Activated CD8-positive, alpha-beta memory T cell treated with anti-CD3 and anti-CD28 coated beads for 1 hour (primary cell): ENCODE results near the gene VPS37D.
"Not testable (repeated sequence)": the region's sequence is repeated elsewhere in the genome, so short reads cannot be mapped to it uniquely, and the experiment has no call there.

Experiments
- DNase-seq, 2 donors: peaks; one replicate each; pipeline ENCODE4 v3.0.0-alpha.2; 2020; ENCODE audit warnings: low read depth in 1 of 2; ENCODE audit errors: extremely low read depth in 1 of 2

The VPS37D gene, protein sequence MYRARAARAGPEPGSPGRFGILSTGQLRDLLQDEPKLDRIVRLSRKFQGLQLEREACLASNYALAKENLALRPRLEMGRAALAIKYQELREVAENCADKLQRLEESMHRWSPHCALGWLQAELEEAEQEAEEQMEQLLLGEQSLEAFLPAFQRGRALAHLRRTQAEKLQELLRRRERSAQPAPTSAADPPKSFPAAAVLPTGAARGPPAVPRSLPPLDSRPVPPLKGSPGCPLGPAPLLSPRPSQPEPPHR

DNA sequence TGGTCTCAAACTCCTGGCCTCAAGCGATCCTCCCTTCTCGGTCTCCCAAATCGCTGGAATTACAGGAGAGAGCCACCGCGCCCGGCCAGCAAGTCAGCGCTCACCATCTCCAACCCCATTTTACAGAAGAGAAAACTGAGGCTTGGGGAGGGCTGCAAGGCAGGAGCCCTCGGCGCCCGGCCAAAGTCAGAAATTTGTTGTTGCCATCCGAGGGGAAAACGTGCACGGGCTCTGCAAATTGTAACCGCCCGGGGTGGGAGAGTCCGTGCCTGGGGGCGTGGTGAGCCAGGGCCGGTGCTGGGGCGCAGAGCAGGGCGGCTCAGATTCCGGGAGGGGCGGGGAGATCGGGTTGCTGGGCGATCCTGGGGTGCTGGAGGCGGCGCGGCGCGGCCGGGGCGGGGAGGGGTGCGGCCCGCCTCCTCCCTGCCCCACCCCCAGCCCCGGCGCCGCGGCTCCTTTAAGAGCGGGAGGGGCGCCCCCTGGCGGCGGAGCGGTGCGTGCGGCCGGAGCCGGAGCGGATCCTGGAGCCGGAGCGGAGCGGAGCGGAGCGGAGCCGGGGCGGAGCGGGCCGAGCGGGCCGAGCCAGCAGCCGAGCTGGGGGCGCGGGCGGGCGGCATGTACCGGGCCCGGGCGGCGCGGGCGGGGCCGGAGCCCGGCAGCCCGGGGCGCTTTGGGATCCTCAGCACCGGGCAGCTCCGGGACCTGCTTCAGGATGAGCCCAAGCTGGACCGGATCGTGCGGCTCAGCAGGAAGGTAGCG is at the start of gene VPS37D:
Gene VPS37D (plus strand): TSS at position 488 of the 759 bp plus-strand sequence. CDS start 128 bp downstream, at position 616.
- peak; percentile 78 to 95 for DNase-seq

DNA sequence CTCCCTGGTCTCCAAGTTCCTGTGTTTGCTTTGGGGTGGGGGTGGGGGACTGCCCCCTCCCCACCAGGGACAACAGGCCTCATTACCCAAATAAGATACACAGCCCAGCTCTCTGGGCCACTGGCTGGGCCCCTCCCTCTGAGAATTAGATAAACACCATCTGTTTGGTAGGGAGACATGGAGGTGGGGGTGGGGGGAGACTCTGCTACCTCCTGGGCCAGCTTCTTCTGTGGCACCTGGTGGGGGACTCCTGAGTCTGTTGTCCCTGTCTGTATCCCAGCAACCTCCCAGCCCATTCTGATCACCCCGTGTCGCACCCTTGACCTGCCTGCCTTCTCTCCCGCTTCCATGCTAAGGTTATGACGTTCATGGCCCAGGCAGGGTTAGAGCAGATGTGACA is 49.1 kb upstream of the VPS37D start:
- no peak for DNase-seq

DNA sequence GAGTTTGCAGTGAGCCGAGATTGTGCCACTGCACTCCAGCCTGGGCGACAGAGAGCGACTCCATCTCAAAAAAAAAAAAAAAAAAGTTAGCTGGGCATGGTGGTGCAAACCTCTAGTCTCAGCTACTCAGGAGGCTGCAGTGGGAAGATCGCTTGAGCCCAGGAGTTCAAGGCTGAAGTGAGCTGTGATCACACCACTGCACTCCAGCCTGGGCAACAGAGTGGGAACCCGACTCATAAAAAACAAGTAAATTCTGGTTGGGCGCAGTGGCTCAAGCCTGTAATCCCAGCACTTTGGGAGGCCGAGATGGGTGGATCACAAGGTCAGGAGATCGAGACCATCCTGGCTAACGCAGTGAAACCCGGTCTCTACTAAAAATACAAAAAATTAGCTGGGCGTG is 48.2 kb upstream of the VPS37D start:
- DNase-seq, result not testable (repeated sequence)

DNA sequence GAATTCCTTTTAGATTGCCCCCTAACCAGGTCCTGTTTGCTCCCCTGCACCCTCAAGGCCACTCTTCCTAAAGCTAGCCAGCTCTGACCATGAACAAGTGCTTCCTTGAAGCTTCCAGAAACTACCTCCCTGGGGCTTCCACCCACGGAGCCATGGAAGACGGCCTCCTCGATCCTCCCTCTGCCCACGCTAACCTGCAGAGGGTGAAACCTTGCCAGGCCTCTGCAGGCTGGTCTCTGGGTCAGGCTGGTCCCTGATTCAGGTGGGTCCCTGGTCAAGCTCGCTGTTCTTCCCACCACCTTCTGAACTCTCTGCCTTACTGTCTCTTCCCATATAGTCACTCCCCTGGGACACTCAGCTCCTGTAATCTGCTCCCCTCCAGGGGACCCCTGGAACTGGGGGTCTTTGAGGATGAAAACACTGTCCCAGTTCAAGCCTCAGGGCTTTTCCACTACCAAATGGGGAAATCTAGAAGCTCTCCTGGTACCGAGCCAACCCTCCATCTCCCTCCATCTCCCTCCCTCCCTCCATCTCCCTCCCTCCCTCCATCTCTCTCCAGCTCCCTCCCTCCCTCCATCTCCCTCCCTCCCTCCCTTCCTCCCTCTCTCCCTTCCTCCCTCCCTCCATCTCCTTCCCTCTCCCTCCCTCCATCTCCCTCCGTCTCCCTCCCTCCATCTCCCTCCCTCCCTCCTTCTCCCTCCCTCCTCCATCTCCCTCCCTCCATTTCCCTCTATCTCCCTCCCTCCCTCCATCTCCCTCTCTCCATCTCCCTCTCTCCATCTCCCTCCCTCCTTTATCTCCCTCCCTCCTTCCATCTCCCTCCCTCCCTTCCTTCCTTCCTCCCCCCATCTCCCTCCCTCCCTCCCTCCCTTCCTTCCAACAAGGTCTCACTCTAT is 46.2 kb upstream of the VPS37D start:
- no peak for DNase-seq

DNA sequence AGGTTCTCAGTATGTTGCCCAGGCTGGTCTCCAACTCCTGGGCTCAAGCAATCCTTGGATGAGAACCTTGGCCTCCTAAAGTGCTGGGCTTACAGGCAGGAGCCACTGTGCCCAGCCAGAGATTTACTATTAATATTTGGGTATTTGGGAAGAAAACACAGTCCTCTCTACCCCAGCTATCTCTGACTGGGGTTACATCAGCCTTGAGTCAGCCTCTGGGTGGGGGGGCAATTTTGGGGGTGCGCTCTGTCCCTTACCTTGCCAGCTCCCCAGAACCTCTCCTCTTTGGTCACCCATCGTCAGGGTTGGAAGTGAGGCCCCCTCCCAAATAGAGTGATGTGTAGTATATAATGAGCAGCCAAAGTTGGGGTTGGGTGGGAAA is 45.1 kb upstream of the VPS37D start:
- no peak for DNase-seq

DNA sequence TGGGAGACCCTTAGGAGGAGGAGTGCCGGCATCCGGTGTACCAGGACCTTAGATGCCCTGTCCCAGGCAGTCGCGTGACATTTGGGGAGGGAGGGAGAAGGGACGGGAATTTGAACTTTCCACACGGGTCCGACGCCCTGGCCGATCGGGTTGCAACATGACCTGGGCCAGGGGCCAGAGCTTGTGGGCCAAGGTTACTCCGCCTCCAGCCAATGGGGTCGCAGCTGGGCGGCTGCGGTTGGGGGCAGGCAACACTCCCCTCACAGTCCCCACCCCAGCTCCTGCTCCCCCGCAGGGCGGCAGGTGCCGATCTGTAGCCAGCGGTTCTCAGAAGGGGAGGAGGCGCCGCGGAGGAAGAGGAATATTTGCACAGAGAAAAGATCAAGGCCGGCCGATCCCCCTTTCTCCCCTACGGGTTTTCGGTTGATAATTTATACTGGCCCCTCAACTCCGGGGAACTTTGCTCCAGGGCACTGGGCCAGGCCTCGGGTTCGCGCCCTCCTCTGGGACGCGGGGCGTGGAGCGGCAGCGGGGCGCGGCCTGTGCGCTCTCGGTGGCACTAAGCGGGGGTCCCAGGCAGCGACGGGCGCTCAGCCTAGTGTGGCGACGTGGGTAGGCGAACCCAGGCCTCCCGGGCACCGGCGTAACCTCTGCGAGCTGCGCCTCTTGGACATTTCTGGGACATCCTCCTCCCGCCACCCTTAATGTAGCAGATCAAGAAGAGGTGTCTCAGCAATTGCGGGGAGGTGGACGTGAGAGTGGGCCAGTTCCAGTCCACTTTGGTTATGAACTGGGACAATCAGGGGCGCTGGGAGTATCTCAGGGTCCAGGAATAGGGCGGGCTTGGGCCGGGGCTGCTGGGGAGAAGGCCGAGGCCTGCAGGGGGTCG is 44.5 kb upstream of the VPS37D start:
- no peak for DNase-seq

DNA sequence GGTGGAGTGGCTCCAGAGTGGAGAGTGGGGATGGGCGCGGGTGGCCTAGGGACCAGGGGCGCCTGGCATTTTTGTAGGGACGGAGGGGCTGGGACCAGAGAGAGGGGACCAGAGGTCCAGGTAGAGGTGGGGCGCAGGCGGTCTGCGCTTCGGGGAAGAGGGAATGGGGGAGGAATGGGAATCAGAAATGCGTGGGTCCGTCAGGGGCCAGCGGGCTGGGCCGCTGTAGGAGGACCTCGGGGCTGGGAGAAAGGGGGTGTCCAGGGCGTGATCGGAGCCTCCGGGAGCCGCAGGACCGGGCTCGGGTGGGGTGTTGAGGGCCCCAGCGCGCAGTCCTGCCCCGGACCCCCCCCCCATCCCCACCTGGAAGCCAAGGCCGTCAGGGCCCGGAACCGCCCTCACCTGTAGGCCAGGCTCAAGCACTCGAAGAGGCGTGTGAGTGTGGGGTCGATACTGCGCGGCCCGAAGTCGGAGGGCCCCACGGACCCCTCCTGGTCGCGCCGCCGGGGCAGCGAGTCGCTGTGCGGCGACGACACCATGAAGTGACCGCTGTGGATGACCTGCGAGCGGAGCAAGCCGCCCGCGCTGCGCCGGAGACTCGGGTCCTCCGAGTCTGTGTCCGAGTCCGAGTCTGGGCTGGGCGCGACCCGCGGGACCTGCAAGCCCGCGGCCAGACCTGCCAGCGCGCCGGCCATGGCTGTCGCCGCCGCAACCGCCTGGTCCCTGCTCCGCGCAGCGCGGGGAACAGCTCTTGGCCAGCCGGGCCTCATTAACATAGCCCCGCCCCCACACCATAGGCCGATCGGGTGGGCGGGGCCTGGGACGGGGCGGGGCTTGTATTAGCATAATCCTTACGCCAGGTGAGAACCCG is 43.6 kb upstream of the VPS37D start, which contains the start of gene MLXIPL:
Gene MLXIPL (minus strand): TSS at position 725 of the 871 bp plus-strand sequence. CDS start 30 bp downstream, at position 695.
- DNase-seq, result peak in 1 of 2 donors; percentile 22

DNA sequence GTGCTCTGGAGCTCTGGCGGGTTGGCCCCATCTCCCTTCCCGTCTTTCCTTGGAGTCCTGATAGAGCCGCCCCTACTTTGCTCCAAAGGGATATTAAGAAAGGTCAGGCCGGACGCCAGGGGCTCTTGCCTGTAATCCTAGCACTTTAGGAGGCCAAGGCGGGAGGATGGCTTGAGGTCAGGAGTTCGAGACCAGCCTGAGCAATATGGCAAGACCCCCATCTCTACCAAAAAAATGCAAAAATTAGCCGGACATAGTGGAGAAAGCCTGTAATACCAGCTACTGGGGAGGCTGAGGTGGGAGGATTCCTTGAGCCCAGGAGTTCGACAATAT is 43.0 kb upstream of the VPS37D start:
- no peak for DNase-seq

DNA sequence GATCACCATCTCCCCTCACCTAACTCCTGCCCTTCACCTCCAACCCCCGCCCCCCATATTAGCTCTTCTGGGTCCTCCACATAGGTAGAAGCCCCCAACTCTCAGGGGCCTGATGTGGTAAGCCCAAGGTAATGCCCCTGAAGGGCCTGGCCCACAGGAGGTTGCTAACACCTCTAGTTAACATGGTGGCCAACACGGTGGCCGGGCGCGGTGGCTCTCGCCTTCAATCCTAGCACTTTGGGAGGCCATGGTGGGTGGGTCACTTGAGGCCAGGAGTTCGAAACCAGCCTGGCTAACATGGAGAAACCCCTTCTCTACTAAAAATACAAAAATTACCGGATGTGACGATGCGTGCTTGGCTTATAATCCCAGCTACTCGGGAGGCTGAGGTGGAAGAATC is 42.4 kb upstream of the VPS37D start:
- no peak for DNase-seq

DNA sequence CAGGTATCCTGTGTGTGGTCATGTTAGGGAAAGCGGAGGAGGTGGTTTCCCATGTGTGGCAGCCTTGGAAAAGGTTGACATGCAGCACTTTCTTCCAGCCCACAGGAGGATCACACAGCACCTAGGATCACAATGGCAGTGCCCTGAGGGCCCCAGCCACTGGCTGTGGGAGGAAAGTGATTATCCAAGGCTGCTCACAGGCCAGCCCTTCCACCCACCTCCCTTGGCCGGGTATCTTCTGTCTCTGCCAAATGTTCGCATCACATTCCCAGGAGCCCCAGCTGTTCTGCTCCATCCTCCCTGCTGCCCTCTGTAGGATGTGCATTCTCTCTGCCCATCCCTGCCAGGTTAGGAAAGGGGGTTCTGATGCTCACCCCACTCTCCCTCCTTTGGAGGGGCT is 40.8 kb upstream of the VPS37D start:
- DNase-seq, result no peak

DNA sequence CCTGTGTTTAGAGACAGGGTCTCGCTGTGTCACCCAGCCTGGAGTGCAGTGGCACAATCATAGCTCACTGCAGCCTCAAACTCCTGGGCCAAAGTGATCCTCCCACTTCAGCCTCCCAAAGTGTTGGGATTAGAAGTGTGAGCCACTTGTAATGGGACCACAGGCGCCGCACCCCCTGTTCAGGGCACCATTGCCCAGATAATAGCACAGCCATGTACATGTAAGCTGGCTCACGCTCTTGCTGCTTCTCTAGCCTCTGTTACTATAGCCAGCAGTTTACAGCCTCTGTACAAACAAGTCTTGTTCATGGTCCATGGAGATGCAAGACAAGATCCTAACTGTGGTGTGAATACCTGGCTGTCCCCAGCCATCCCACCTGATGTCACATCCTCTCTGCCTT is 39.1 kb upstream of the VPS37D start:
- DNase-seq, result no peak

DNA sequence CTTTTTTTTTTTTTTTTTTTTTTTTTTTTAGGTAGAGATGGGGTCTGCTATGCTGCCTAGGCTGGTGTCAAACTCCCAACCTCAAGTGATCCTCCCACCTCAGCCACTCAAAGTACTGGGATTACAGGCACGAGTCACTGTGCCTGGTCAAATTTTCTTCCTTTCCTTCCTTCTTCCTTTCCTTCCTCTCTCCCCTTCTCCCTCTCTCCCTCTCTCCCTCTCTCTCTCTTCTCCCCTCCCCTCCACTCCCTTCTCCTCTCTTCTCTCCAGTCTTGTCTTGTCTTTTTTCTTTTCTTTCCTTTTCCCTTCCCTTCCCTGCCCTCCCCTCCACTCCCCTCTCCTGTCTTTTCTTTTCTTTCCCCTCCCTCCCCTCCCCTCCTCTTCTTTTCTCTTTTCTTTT is 36.1 kb upstream of the VPS37D start:
- DNase-seq, result no peak

DNA sequence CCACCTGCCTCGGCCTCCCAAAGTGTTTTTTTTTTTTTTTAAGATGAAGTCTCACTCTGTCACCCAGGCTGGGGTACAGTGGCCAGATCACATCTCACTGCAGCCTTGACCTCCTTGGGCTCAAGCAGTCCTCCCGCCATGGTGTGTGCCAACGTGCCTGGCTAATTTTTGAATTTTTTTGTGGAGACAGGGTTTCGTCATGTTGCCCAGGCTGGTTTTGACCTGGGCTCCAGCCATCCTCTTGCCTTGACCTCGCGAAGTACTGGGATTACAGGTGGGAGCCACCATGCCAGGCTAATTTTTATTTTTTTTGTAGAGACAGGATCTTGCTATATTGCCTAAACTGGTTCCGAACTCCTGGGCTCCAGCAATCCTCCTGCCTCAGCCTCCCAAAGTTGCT is 34.3 kb upstream of the VPS37D start:
- no peak for DNase-seq

DNA sequence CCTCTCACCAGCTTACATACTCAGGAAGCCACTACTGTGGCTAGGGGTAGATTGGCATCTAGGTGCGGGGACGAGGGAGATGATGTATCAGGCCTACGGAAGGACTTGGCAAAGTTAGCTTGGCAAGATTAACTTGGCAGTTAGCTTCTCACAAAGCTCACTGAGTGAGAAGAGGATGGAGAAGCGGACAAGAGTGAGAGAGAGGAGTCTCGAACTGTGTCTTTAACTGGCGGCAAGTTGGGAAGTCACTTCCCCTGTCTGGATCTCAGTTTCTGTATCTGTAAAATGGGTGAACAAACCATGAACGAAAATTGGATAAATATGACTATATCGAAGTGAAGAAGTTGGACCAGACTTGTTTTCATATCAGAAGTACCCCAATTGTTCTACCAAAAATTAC is 33.8 kb upstream of the VPS37D start:
- DNase-seq, result no peak

DNA sequence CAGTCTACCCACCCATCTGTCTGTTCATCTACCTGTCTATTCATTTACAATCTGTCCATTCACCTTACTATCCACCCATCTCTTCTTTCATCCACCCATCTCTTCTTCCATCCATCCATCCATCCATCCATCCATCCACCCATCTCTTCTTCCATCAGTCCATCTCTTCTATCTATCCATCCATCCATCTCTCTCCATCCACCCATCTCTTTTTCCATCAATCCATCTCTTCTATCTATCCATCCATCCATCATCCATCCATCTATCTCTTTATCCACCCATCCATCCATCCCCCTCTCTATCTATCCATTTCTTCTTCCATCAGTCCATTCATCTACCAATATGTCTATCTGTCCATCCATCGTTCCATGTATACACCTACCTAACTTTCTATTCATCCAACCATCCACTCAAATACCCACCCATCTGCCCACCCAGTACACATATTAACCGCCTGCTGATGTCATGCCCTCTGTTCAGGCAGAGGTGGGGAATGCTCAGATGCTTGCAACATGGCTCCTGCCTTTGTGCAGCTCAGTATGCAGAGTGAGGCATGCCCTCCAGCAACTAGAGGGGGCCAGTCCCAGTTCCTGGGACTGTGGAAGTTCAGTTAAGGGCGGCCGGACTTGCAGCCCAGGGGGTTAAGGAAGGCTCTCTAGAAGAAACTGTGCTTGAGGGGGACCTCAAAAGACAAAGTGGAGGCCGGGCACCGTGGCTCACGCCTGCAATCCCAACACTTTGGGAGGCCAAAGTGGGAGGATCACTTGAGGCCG is 32.0 kb upstream of the VPS37D start:
- no peak for DNase-seq

DNA sequence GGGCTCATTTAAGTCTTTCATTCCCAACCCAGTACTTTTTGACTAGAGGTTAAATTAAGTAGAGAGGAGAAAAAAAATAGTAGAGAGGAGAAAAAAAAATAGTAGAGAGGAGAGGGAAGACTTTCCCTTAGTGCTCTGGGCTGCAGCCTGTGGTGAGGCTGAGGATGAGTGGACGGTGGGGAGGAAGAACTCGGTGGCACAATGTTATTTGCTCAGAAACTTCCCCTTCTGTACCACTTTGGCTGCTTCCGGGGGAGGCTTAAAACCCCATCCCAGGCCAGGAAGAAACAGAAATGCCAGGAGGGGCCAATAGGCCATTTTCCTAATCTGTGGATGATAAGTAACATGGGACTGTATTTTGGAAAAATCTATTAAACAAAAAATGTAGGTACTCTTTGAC is 28.7 kb upstream of the VPS37D start:
- DNase-seq, result no peak

DNA sequence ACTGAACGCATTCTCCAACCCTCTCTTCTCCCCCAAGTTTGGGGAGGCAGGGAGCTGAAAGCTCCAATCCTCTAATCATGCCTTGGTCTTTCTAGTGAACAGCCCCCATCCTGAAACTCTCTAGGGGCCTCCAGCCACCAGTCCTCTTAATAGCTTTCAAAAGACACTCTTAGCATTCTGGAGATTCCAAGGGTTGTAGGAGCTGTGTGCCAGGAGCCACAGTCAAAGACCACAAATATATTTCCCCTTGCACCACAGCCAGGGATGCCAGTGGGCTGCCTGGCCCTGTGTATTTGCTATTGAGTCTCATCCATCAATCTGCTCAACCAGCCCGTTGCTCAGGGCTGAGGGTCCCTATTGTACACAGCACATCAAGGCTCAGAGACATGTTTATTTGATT is 24.8 kb upstream of the VPS37D start:
- DNase-seq, result no peak

DNA sequence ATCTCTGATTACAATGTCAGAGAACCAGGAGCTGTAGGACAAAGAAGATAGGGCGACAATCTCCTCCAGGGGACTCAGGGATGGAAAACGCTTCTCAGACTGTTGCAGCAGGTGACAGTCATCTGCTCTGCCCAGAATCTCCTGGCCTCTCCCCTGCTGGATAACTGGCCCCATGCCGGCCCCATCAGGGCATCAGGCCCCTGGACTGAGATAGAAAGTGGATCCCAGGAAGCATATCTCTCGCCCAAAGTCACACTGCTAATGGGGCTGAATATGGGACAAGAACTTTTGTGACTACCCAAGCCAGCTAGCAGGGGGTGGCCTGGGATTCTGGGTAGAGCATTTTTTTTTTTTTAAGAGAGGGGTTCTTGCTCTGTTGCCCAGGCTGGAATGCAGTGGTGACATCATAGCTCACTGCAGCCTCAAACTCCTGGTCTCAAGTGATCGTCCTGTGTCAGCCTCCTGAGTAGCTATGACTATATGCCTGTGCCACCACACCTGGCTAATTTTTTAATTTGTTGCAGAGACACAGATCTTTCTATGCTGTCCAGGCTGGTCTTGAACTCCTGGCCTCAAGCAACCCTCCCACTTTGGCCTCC is 22.8 kb upstream of the VPS37D start:
- no peak for DNase-seq
